Thymus (tissue), 11 donors: Measurements from ENCODE around the gene DMRT1. TPM values are rescaled to one million over a fixed set of nuclear protein-coding genes. Genes with fewer than 3 reads are reported as not detected.

ENCODE experiments used
- DNase-seq, 9 donors: peaks; one replicate each; pipeline ENCODE4 v3.0.0-alpha.2; 2013; ENCODE audit warnings: low spot score in 9 of 9, low read depth in 6 of 9, missing footprints in 1 of 9
- H3K27ac ChIP-seq, 2 donors: one replicate each; pipeline ENCODE4 v1.5.1; 2013; ENCODE audit warnings: control low read depth in 1 of 2, low read depth in 1 of 2, low read length in 1 of 2, mild to moderate bottlenecking in 1 of 2, moderate library complexity in 1 of 2
- H3K27me3 ChIP-seq, 2 donors: one replicate each; pipeline ENCODE4 v1.5.1; 2013; ENCODE audit warnings: low read length in 1 of 2; ENCODE audit not compliant: control insufficient read depth in 2 of 2, insufficient read depth in 1 of 2
- H3K36me3 ChIP-seq, 2 donors: one replicate each; pipeline ENCODE4 v1.5.1; 2013; ENCODE audit warnings: low read length in 1 of 2, mild to moderate bottlenecking in 1 of 2, moderate library complexity in 1 of 2; ENCODE audit not compliant: control insufficient read depth in 2 of 2, insufficient read depth in 2 of 2
- H3K4me1 ChIP-seq, 2 donors: one replicate each; pipeline ENCODE4 v1.5.1; 2013; ENCODE audit warnings: low read length in 2 of 2; ENCODE audit not compliant: control insufficient read depth in 2 of 2, insufficient read depth in 2 of 2
- H3K4me3 ChIP-seq, 2 donors: one replicate each; pipeline ENCODE4 v1.5.1; 2013; ENCODE audit warnings: low read length in 2 of 2, control low read depth in 1 of 2, mild to moderate bottlenecking in 1 of 2
- H3K9me3 ChIP-seq, 2 donors: one replicate each; pipeline ENCODE4 v1.5.1; 2013; ENCODE audit warnings: low read length in 1 of 2, mild to moderate bottlenecking in 1 of 2; ENCODE audit not compliant: control insufficient read depth in 2 of 2, insufficient read depth in 1 of 2
- WGBS: extraction: QIAGEN DNeasy Blood & Tissue Kit; methylation state at CpG from one replicate; pipeline ENCODE4 v1.1.7; 2013; 5-methylcytosine and 5-hydroxymethylcytosine counted together
- polyA plus RNA-seq: library from polyadenylated mRNA; stranded (reverse); fragments of 200-250 nt; gene quantifications from one replicate; pipeline ENCODE4 v1.2.3, GENCODE V29; 2013
- total RNA-seq: library from RNA; stranded (reverse); fragments of 120-200 nt; gene quantifications from one replicate; pipeline ENCODE4 v1.2.4, GENCODE V29; 2013
- donor health status: healthy.

Gene DMRT1
- total and polyA plus RNA-seq, 2 donors, result 0.05 to 0.37 TPM

DNA sequence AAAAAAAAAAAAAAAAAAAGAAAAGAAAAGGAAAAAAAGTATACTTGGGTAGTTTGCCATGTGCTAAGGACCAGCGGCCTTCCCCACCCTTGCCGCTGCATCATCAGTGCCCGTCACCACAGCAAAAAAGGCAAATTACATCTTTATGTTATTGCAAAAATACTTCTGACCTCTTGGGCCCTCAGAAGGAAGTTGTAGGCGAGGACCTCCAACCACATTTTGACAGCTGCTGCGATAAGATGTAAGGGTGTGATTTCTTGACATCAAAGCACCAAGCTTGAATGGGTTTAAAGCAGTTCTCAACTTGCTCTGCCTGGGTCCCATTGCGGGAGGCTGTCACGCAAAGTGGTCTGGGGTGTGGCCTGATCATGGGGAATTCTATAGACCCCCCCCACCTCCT, 39.2 kb downstream of the DMRT1 start:
- no peaks in the 10 kb centered on the region for H3K4me1 ChIP-seq
- H3K36me3 ChIP-seq, result no peaks in the 10 kb centered on the region
- H3K4me3 ChIP-seq, result no peak overlapping the region
- peak in 1 of 9 donors; percentile 8 for DNase-seq
- peaks cover 0 to 7% of the 10 kb centered on the region in 2 donors for H3K27me3 ChIP-seq
- 21% methylated on average over 7 of the region's 7 CpGs for WGBS
- no peak overlapping the region for H3K27ac ChIP-seq
- no peaks in the 10 kb centered on the region for H3K9me3 ChIP-seq

- Histone ChIP-seq H3K4me1 (no peaks in the 10 kb centered on the region), H3K9me3 (no peaks in the 10 kb centered on the region), H3K36me3 (no peaks in the 10 kb centered on the region), H3K27ac (no peak overlapping the region), H3K4me3 (no peak overlapping the region), H3K27me3 (peaks cover 0 to 7% of the 10 kb centered on the region in 2 donors)
- WGBS, result 51% methylated on average over 4 of the region's 4 CpGs
- no peak for DNase-seq
Measured at GRCh38 chr9:882416-882924, 41.0 kb downstream of the DMRT1 start.

DNA sequence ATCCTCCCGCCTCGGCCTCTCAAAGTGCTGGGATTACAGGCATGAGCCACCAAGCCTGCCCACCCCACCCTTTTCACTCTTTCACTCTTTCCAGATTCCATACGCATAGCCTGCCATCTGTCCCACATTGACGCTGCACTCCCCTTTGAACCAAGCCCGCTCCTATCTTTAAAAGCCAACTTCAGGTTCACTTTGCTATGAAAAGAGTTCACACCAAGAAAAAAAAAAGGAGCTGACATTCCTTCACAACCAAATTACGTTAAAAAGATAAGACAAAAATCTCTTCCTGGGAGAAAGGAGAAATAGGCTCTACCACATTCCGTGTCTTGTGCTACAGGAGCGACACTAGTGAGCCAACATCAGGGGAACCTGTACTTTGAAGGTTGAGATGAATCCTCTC, 41.5 kb downstream of the DMRT1 start:
- no peak for DNase-seq
- Histone ChIP-seq H3K4me3 (no peak overlapping the region), H3K4me1 (no peaks in the 10 kb centered on the region), H3K9me3 (no peaks in the 10 kb centered on the region), H3K36me3 (no peaks in the 10 kb centered on the region), H3K27ac (no peak overlapping the region), H3K27me3 (peaks cover 0 to 7% of the 10 kb centered on the region in 2 donors)
- WGBS, result 91% methylated on average over 8 of the region's 8 CpGs

- H3K27ac ChIP-seq, result no peak overlapping the region
- no peaks in the 10 kb centered on the region for H3K36me3 ChIP-seq
- H3K4me3 ChIP-seq, result no peak overlapping the region
- H3K27me3 ChIP-seq, result peaks cover 0 to 3% of the 10 kb centered on the region in 2 donors
- no peak for DNase-seq
- no peaks in the 10 kb centered on the region for H3K9me3 ChIP-seq
- WGBS, result 92% methylated on average over 6 of the region's 6 CpGs
- no peaks in the 10 kb centered on the region for H3K4me1 ChIP-seq
Measured at GRCh38 chr9:886886-887285, 45.4 kb downstream of the DMRT1 start.

GRCh38 chr9:892123-892522, 50.6 kb downstream of the DMRT1 start:
- no peaks in the 10 kb centered on the region for H3K4me1 ChIP-seq
- 91% methylated on average over 5 of the region's 5 CpGs for WGBS
- no peak overlapping the region for H3K4me3 ChIP-seq
- H3K27ac ChIP-seq, result no peak overlapping the region
- no peak for DNase-seq
- H3K27me3 ChIP-seq, result no peaks in the 10 kb centered on the region
- no peaks in the 10 kb centered on the region for H3K9me3 ChIP-seq
- no peaks in the 10 kb centered on the region for H3K36me3 ChIP-seq

- DNase-seq, result no peak
- Histone ChIP-seq H3K4me1 (no peaks in the 10 kb centered on the region), H3K27me3 (no peaks in the 10 kb centered on the region), H3K36me3 (no peaks in the 10 kb centered on the region), H3K4me3 (no peak overlapping the region), H3K27ac (no peak overlapping the region), H3K9me3 (no peaks in the 10 kb centered on the region)
- WGBS, result 85% methylated on average over 5 of the region's 5 CpGs
Measured at GRCh38 chr9:893115-893514, 51.6 kb downstream of the DMRT1 start.

DNA sequence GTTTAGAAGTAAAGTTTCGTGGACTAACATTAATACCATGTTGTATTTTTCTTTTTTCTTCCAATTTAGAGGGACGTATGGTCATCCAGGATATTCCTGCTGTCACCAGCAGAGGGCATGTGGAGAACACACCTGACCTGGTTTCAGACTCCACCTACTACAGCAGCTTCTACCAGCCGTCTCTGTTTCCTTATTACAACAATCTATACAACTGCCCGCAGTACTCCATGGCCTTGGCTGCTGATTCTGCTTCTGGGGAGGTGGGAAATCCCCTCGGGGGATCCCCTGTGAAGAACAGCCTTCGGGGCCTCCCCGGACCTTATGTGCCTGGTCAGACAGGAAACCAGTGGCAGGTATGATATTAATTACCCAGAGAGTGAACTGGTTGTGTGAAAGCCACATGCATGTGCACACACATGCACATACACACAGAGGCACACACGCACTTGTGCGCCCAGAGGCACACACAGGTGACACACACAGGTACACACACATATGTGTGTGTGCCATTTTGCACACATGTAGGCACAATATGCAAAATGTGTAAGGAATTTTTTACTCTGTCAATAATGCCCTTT, 52.4 kb downstream of the DMRT1 start:
- DNase-seq, result peak in 6 of 9 donors; percentile 2 to 54 (median 18)
- Histone ChIP-seq H3K4me1 (no peaks in the 10 kb centered on the region), H3K9me3 (no peaks in the 10 kb centered on the region), H3K4me3 (no peak overlapping the region), H3K36me3 (no peaks in the 10 kb centered on the region), H3K27me3 (peaks cover 0 to 2% of the 10 kb centered on the region in 2 donors), H3K27ac (no peak overlapping the region)
- WGBS, result 10% methylated on average over 9 of the region's 9 CpGs

GRCh38 chr9:899440-900184, 58.1 kb downstream of the DMRT1 start:
- no peak overlapping the region for H3K4me3 ChIP-seq
- peaks cover 0 to 5% of the 10 kb centered on the region in 2 donors for H3K4me1 ChIP-seq
- peak in 1 of 9 donors; percentile 6 for DNase-seq
- no peaks in the 10 kb centered on the region for H3K9me3 ChIP-seq
- H3K36me3 ChIP-seq, result no peaks in the 10 kb centered on the region
- no peak overlapping the region for H3K27ac ChIP-seq
- H3K27me3 ChIP-seq, result peaks cover 2 to 5% of the 10 kb centered on the region in 2 donors
- 39% methylated on average over 12 of the region's 12 CpGs for WGBS

DNA sequence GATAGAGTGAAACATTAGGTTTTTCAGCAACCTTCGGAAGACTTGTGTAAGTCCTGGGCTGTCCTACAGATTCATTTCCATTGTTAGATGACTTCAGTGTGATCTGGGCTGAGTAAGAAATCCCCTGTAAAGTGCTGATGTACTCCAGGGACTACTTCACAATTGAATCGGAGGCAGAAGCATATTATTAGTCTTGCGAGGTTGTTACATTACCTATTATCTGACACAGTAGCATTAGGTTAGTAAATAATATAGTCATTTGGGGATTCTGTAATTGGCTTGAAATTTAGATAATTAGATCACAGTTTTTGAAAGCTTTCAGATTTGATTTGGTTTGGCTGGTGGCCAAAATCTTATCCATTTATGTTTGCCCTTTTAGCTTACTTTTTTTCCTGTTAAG, 62.4 kb downstream of the DMRT1 start:
- 95% methylated on average over 3 of the region's 3 CpGs for WGBS
- H3K4me1 ChIP-seq, result peaks cover 0 to 5% of the 10 kb centered on the region in 2 donors
- no peak overlapping the region for H3K27ac ChIP-seq
- no peaks in the 10 kb centered on the region for H3K9me3 ChIP-seq
- peaks cover 10 to 21% of the 10 kb centered on the region in 2 donors for H3K27me3 ChIP-seq
- H3K4me3 ChIP-seq, result no peak overlapping the region
- DNase-seq, result no peak
- H3K36me3 ChIP-seq, result no peaks in the 10 kb centered on the region
